ENCODE data around the gene ATP10B. TPM values are rescaled to one million over a fixed set of nuclear protein-coding genes. Genes with fewer than 3 reads are reported as not detected.

The ATP10B gene
- total RNA-seq, 1 donor from 2014 or later = not detected

- no peak for TF ChIP-seq CTCF (IDR thresholded peaks at IDR 0.05; ENCODE audit: borderline replicate concordance)
- H3K9me3 ChIP-seq (replicated peaks) = peaks cover 19% of the 10 kb centered on the region
- DNase-seq = no peak
- intact Hi-C loops (cut with micrococcal nuclease) = no loop called here
- H3K27ac ChIP-seq (replicated peaks) = no peak overlapping the region
- no peak overlapping the region for H3K4me3 ChIP-seq
- no peaks in the 10 kb centered on the region for H3K4me1 ChIP-seq
- no peaks in the 10 kb centered on the region for H3K27me3 ChIP-seq (ENCODE audit: low read depth)
- no peaks in the 10 kb centered on the region for H3K36me3 ChIP-seq
These were observed 18.0 kb upstream of the ATP10B start for GRCh38 chr5:160869989-160870521.

GRCh38 chr5:160867976-160868375, 16.0 kb upstream of the ATP10B start:
- Histone ChIP-seq H3K9me3 (replicated peaks) (peaks cover 28% of the 10 kb centered on the region), H3K27me3 (ENCODE audit: low read depth) (no peaks in the 10 kb centered on the region), H3K36me3 (no peaks in the 10 kb centered on the region), H3K4me1 (no peaks in the 10 kb centered on the region), H3K4me3 (no peak overlapping the region), H3K27ac (replicated peaks) (no peak overlapping the region)
- intact Hi-C loops (cut with micrococcal nuclease) = no loop called here
- TF ChIP-seq CTCF (IDR thresholded peaks at IDR 0.05; ENCODE audit: borderline replicate concordance) = no peak
- DNase-seq = no peak

- Histone ChIP-seq H3K4me1 (no peaks in the 10 kb centered on the region), H3K9me3 (replicated peaks) (peaks cover 4% of the 10 kb centered on the region), H3K27ac (replicated peaks) (no peak overlapping the region), H3K27me3 (ENCODE audit: low read depth) (no peaks in the 10 kb centered on the region), H3K36me3 (no peaks in the 10 kb centered on the region), H3K4me3 (no peak overlapping the region)
- TF ChIP-seq CTCF (IDR thresholded peaks at IDR 0.05; ENCODE audit: borderline replicate concordance) = no peak
- intact Hi-C loops (cut with micrococcal nuclease) = no loop called here
- DNase-seq = no peak
These were observed 560 bp downstream of the ATP10B start for GRCh38 chr5:160851451-160851850.

GRCh38 chr5:160850421-160850820, 1.6 kb downstream of the ATP10B start:
- Histone ChIP-seq H3K4me1 (no peaks in the 10 kb centered on the region), H3K27me3 (ENCODE audit: low read depth) (no peaks in the 10 kb centered on the region), H3K36me3 (no peaks in the 10 kb centered on the region), H3K9me3 (replicated peaks) (peaks cover 4% of the 10 kb centered on the region), H3K4me3 (no peak overlapping the region), H3K27ac (replicated peaks) (no peak overlapping the region)
- intact Hi-C loops (cut with micrococcal nuclease) = no loop called here
- DNase-seq = no peak
- TF ChIP-seq CTCF (IDR thresholded peaks at IDR 0.05; ENCODE audit: borderline replicate concordance) = no peak

- Histone ChIP-seq H3K4me3 (no peak overlapping the region), H3K4me1 (no peaks in the 10 kb centered on the region), H3K27ac (replicated peaks) (no peak overlapping the region), H3K36me3 (no peaks in the 10 kb centered on the region), H3K27me3 (ENCODE audit: low read depth) (peaks cover 5% of the 10 kb centered on the region), H3K9me3 (replicated peaks) (no peaks in the 10 kb centered on the region)
- no peak for TF ChIP-seq CTCF (IDR thresholded peaks at IDR 0.05; ENCODE audit: borderline replicate concordance)
- intact Hi-C loops (cut with micrococcal nuclease) = no loop called here
- no peak for DNase-seq
These were observed 4.4 kb downstream of the ATP10B start for GRCh38 chr5:160847526-160848085.
